Heart left ventricle (tissue), 16 donors: ENCODE data around the gene CUL3. TPM values are rescaled to one million over a fixed set of nuclear protein-coding genes. Genes with fewer than 3 reads are reported as not detected.

Source experiments
- ATAC-seq, 4 donors: fragments of 200-7000 bp; cut with Tn5 transposase; one replicate each; pipeline ENCODE4 v1.9.1; 2020 to 2022; ENCODE audit warnings: moderate library complexity in 4 of 4, mild to moderate bottlenecking in 3 of 4, moderate number of reproducible peaks in 1 of 4
- DNase-seq, 5 donors: peaks; one replicate each; pipeline ENCODE4 v3.0.0-alpha.2; 2020
- H3K27ac ChIP-seq, 12 donors: fragments of 200-600 bp; sonication (generic) in 4 of 12; one replicate each; pipeline versions ENCODE4 v1.5.0 to v1.8.0; 2016 to 2022; ENCODE audit warnings: mild to moderate bottlenecking in 2 of 12
- H3K27me3 ChIP-seq, 9 donors: fragments of 200-600 bp; sonication (generic) in 2 of 9; one replicate each; pipeline versions ENCODE4 v1.5.1 to v1.8.0; 2016 to 2022; ENCODE audit warnings: mild to moderate bottlenecking in 3 of 9
- H3K36me3 ChIP-seq, 9 donors: fragments of 200-600 bp; sonication (generic) in 2 of 9; one replicate each; pipeline versions ENCODE4 v1.5.0 to v1.8.0; 2018 to 2022; ENCODE audit warnings: mild to moderate bottlenecking in 2 of 9
- H3K4me1 ChIP-seq, 12 donors: fragments of 200-600 bp; sonication (generic) in 4 of 12; one replicate each; pipeline versions ENCODE4 v1.5.0 to v1.8.0; 2016 to 2022; ENCODE audit warnings: mild to moderate bottlenecking in 3 of 12
- H3K4me3 ChIP-seq, 12 donors: fragments of 200-600 bp; sonication (generic) in 4 of 12; one replicate each; pipeline versions ENCODE4 v1.5.0 to v1.8.0; 2017 to 2022; ENCODE audit warnings: mild to moderate bottlenecking in 9 of 12, moderate library complexity in 4 of 12
- H3K9me3 ChIP-seq, 12 donors: fragments of 200-600 bp; sonication (generic) in 4 of 12; one replicate each; pipeline versions ENCODE4 v1.5.0 to v1.8.0; 2016 to 2022; ENCODE audit warnings: mild to moderate bottlenecking in 1 of 12
- POLR2A ChIP-seq, 2 donors: fragments of 450-650 bp; IDR thresholded peaks; one replicate each; pipeline ENCODE4 v1.6.1; 2017; ENCODE audit warnings: antibody characterized with exemption in 2 of 2, mild to moderate bottlenecking in 2 of 2, moderate library complexity in 2 of 2
- WGBS, 4 donors: extraction: QIAGEN DNeasy Blood & Tissue Kit in 2 of 4; methylation state at CpG; one replicate each; pipeline versions ENCODE4 v1.1.5 to v1.1.7; 2013 to 2018; 5-methylcytosine and 5-hydroxymethylcytosine counted together
- intact Hi-C, 10 donors: fragments of 100-400 bp; cut with DNase I; formaldehyde crosslinking; loops; one replicate each; pipeline versions ENCODE4 v1.11.1 to v1.14.2; 2022
- polyA plus RNA-seq, 2 donors: library from polyadenylated mRNA; stranded (reverse); fragments of 200-250 nt; gene quantifications; one replicate each; pipeline ENCODE4 v1.2.3, GENCODE V29; 2013
- total RNA-seq, 9 donors: library from RNA; depleted of rRNA in 2 of 9; stranded (reverse); fragments of >200 nt in 2 of 9; fragmentation: NEBNext Ultra II Directional in 3 of 9; extraction: Animal tissue kit (Norgen Biotek cat#: 25700) in 3 of 9; gene quantifications; one replicate each; pipeline versions ENCODE4 v1.1.0 to v1.2.4, GENCODE V29; 2016 to 2023
- TF ChIP-seq, protein P1 (sequence below), 12 donors: fragments of 200-600 bp; sonication (generic) in 4 of 12; IDR thresholded peaks; one replicate each; pipeline versions ENCODE4 v1.5.0 to v1.8.0; 2018 to 2022; ENCODE audit warnings: antibody characterized with exemption in 12 of 12, mild to moderate bottlenecking in 5 of 12
- donor health status: ischemic (EF 13 %, LVEDD 7.1; RV severe dilation, severe dysfunction).
- donor health status: healthy with polysubstance abuse.
- donor health status: DM: no; HTN: yes; CAD: no.
- donor health status: DM: no; HTN: no; CAD: no.
- donor health status: ischemic (EF 25% LVEDD 6.9; RV normal size, moderate dysfunction).
- donor health status: ischemic (EF 25% LVEDD 5.7; RV mildly dilated, moderate dysfunction).
- donor health status: healthy.
- donor health status: DM: yes; HTN: yes; CAD: no.
- donor health status: ischemic (EF 35%, LVEDD 5.7; RV mildly dilated, moderate dysfunction).
- donor health status: nonischemic (EF 11% LVEDD 7.7; RV severe dilation, severe dysfunction).
- donor health status: DM: yes; HTN: yes; CAD: no.
- donor health status: PGD.
- donor health status: ischemic (EF 29% LVEDD 5.4; RV normal size, mild dysfunction).
- donor health status: nonischemic (EF 23%, LVEDD 6.1; RV moderate dilation, normal function).

CUL3 gene
- total and polyA plus RNA-seq, 11 donors = 54.6 to 87.0 (median 72.4) TPM

DNA sequence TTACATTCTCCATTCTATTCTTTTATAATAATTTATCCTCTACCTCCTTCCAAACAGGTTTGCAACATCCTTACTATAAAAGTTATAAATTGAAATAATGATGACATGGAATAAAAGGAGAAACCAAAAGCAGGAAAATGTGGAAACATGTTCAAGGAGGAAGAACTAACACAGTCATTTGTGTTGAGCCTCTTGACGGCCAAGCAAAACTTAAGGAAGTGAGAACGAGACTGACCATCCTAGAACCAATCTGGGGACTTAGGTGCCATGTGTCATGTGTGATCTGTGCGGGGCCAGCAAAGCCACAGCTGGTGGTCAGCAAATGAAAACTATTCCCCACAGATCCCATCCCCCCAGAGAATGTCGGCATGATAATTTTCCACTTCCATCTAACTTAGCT is 157.7 kb downstream of the CUL3 start:
- DNase-seq (no peak), ATAC-seq (no peak)
- intact Hi-C loops = no loop called here
- no peak overlapping the region for H3K4me3 ChIP-seq
- TF ChIP-seq, protein P1, sequence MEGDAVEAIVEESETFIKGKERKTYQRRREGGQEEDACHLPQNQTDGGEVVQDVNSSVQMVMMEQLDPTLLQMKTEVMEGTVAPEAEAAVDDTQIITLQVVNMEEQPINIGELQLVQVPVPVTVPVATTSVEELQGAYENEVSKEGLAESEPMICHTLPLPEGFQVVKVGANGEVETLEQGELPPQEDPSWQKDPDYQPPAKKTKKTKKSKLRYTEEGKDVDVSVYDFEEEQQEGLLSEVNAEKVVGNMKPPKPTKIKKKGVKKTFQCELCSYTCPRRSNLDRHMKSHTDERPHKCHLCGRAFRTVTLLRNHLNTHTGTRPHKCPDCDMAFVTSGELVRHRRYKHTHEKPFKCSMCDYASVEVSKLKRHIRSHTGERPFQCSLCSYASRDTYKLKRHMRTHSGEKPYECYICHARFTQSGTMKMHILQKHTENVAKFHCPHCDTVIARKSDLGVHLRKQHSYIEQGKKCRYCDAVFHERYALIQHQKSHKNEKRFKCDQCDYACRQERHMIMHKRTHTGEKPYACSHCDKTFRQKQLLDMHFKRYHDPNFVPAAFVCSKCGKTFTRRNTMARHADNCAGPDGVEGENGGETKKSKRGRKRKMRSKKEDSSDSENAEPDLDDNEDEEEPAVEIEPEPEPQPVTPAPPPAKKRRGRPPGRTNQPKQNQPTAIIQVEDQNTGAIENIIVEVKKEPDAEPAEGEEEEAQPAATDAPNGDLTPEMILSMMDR (IDR thresholded peaks at IDR 0.05) = no peak
- no peak for TF ChIP-seq POLR2A (IDR thresholded peaks at IDR 0.05)
- no peaks in the 10 kb centered on the region for H3K27me3 ChIP-seq
- no peaks in the 10 kb centered on the region for H3K4me1 ChIP-seq
- no peak overlapping the region for H3K27ac ChIP-seq
- no peaks in the 10 kb centered on the region for H3K36me3 ChIP-seq
- 63 to 73% (median 69%) methylated on average over 4 of the region's 4 CpGs for WGBS, 4 donors
- peaks cover 0 to 11% (median 0%) of the 10 kb centered on the region in 12 donors for H3K9me3 ChIP-seq

DNA sequence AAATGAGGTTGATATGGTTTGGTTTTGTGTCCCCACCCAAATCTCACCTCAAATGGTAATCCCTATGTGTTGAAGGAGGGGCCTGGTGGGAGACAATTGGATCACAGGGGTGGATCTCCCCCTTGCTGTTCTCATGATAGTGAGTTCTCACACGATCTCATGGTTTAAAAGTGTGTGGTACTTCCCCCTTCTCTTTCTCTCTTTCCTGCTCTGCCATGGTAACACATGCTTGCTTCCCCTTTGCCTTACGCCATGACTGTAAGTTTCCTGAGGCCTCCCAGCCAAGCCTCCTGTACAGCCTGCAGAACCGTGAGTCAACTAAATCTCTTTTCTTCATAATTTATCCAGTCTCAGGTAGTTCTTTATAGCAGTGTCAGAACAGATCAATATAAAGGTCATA is 158.5 kb downstream of the CUL3 start:
- H3K27me3 ChIP-seq = no peaks in the 10 kb centered on the region
- ATAC-seq (no peak), DNase-seq (no peak)
- no peak overlapping the region for H3K4me3 ChIP-seq
- no peaks in the 10 kb centered on the region for H3K4me1 ChIP-seq
- WGBS, 4 donors = 64 to 77% (median 72%) methylated on average over 3 of the region's 3 CpGs
- H3K36me3 ChIP-seq = no peaks in the 10 kb centered on the region
- intact Hi-C loops = no loop called here
- H3K9me3 ChIP-seq = peaks cover 0 to 11% (median 0%) of the 10 kb centered on the region in 12 donors
- TF ChIP-seq, protein P1 (IDR thresholded peaks at IDR 0.05) = no peak
- no peak for TF ChIP-seq POLR2A (IDR thresholded peaks at IDR 0.05)
- no peak overlapping the region for H3K27ac ChIP-seq

DNA sequence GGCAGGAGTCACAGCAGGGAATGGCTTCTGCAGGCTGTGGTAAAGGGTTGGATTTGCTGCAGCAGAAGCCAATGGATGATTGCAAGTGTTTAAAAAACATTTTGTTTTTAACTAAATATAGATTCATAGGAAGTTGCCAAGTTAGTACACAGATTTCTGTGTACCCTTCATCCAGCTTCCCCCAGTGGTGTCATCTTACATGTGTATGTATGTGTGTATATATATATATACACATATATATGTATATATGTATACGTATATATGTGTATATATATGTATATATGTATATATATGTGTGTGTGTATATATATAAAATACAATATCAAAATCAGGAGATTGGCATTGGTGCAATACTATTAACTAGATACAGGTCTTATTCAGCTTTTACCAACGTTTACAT is 164.1 kb downstream of the CUL3 start:
- no peak for DNase-seq
- WGBS, 4 donors = 89 to 94% (median 92%) methylated on average over 2 of the region's 2 CpGs
- Histone ChIP-seq H3K36me3 (no peaks in the 10 kb centered on the region), H3K9me3 (peaks cover 0 to 12% (median 0%) of the 10 kb centered on the region in 12 donors), H3K27me3 (no peaks in the 10 kb centered on the region), H3K4me1 (peaks cover 0 to 6% (median 0%) of the 10 kb centered on the region in 12 donors), H3K27ac (no peak overlapping the region), H3K4me3 (no peak overlapping the region)
- TF ChIP-seq, protein P1 (IDR thresholded peaks at IDR 0.05) = no peak
- TF ChIP-seq POLR2A (IDR thresholded peaks at IDR 0.05) = no peak
- no peak for ATAC-seq
- intact Hi-C loops = no loop called here

Other genes with a start within 250 kb of the CUL3 start
- gene FAM124B, start 183.3 kb downstream of the CUL3 start, total RNA-seq = 1 to 10 TPM in 8 of 9 donors, under 1 TPM in 1; 0.77 to 5.1 (median 1.6) TPM
- 1 to 10 TPM in 1 of 2 donors, under 1 TPM in 1; 0.34 to 4.0 TPM for gene FAM124B, start 183.3 kb downstream of the CUL3 start, polyA plus RNA-seq
- gene CCDC195, start 131.0 kb upstream of the CUL3 start, total RNA-seq = not detected
- not detected for gene CCDC195, start 131.0 kb upstream of the CUL3 start, polyA plus RNA-seq